Mucosa of stomach (tissue), 1 donor: Measurements from ENCODE around the gene MX2.

Experiments used
- H3K27me3 ChIP-seq: one replicate; pipeline ENCODE4 v1.7.0; 2013; ENCODE audit warnings: mild to moderate bottlenecking, low read length; ENCODE audit not compliant: control insufficient read depth, insufficient read depth
- H3K36me3 ChIP-seq: one replicate; pipeline ENCODE4 v1.7.0; 2013; ENCODE audit warnings: low read length; ENCODE audit not compliant: control insufficient read depth, insufficient read depth
- H3K4me1 ChIP-seq: one replicate; pipeline ENCODE4 v1.7.0; 2013; ENCODE audit warnings: mild to moderate bottlenecking, low read length; ENCODE audit not compliant: control insufficient read depth, insufficient read depth
- H3K4me3 ChIP-seq: one replicate; pipeline ENCODE4 v1.7.0; 2013; ENCODE audit warnings: low read length
- H3K9ac ChIP-seq: one replicate; pipeline ENCODE4 v1.7.0; 2013; ENCODE audit warnings: mild to moderate bottlenecking, low read length, moderate library complexity
- H3K9me3 ChIP-seq: one replicate; pipeline ENCODE4 v1.7.0; 2013; ENCODE audit warnings: mild to moderate bottlenecking, low read length, moderate library complexity; ENCODE audit not compliant: control insufficient read depth
- donor health status: Pancreatic carcinoma.

The MX2 gene

GRCh38 chr21:41444703-41445464 lies 83.1 kb downstream of the MX2 start:
- H3K9me3 ChIP-seq, result no peaks in the 10 kb centered on the region
- H3K4me1 ChIP-seq, result no peaks in the 10 kb centered on the region
- H3K4me3 ChIP-seq, result no peak overlapping the region
- no peaks in the 10 kb centered on the region for H3K27me3 ChIP-seq
- H3K9ac ChIP-seq, result no peak overlapping the region
- no peaks in the 10 kb centered on the region for H3K36me3 ChIP-seq

GRCh38 chr21:41445465-41445862 lies 83.6 kb downstream of the MX2 start:
- H3K4me3 ChIP-seq, result no peak overlapping the region
- H3K27me3 ChIP-seq, result no peaks in the 10 kb centered on the region
- no peaks in the 10 kb centered on the region for H3K9me3 ChIP-seq
- no peaks in the 10 kb centered on the region for H3K36me3 ChIP-seq
- no peaks in the 10 kb centered on the region for H3K4me1 ChIP-seq
- H3K9ac ChIP-seq, result no peak overlapping the region

- Histone ChIP-seq H3K9ac (no peak overlapping the region), H3K27me3 (no peaks in the 10 kb centered on the region), H3K4me3 (no peak overlapping the region), H3K9me3 (no peaks in the 10 kb centered on the region), H3K36me3 (no peaks in the 10 kb centered on the region), H3K4me1 (no peaks in the 10 kb centered on the region)
Measured at GRCh38 chr21:41446586-41446985, 84.8 kb downstream of the MX2 start.

GRCh38 chr21:41447356-41447755 lies 85.5 kb downstream of the MX2 start:
- Histone ChIP-seq H3K9ac (no peak overlapping the region), H3K4me1 (peaks cover 5% of the 10 kb centered on the region), H3K27me3 (no peaks in the 10 kb centered on the region), H3K36me3 (no peaks in the 10 kb centered on the region), H3K4me3 (no peak overlapping the region), H3K9me3 (no peaks in the 10 kb centered on the region)

GRCh38 chr21:41449613-41450012 lies 87.8 kb downstream of the MX2 start:
- Histone ChIP-seq H3K9me3 (no peaks in the 10 kb centered on the region), H3K36me3 (no peaks in the 10 kb centered on the region), H3K9ac (no peak overlapping the region), H3K27me3 (no peaks in the 10 kb centered on the region), H3K4me3 (no peak overlapping the region), H3K4me1 (peaks cover 11% of the 10 kb centered on the region)

GRCh38 chr21:41451753-41452676 lies 90.2 kb downstream of the MX2 start:
- H3K4me3 ChIP-seq, result no peak overlapping the region
- no peaks in the 10 kb centered on the region for H3K9me3 ChIP-seq
- H3K9ac ChIP-seq, result no peak overlapping the region
- H3K36me3 ChIP-seq, result no peaks in the 10 kb centered on the region
- H3K27me3 ChIP-seq, result no peaks in the 10 kb centered on the region
- H3K4me1 ChIP-seq, result peaks cover 11% of the 10 kb centered on the region

GRCh38 chr21:41453198-41453597 lies 91.4 kb downstream of the MX2 start:
- Histone ChIP-seq H3K9me3 (no peaks in the 10 kb centered on the region), H3K4me1 (peaks cover 11% of the 10 kb centered on the region), H3K4me3 (no peak overlapping the region), H3K9ac (no peak overlapping the region), H3K36me3 (no peaks in the 10 kb centered on the region), H3K27me3 (no peaks in the 10 kb centered on the region)

- Histone ChIP-seq H3K4me3 (no peak overlapping the region), H3K4me1 (peaks cover 11% of the 10 kb centered on the region), H3K27me3 (no peaks in the 10 kb centered on the region), H3K36me3 (no peaks in the 10 kb centered on the region), H3K9me3 (no peaks in the 10 kb centered on the region), H3K9ac (no peak overlapping the region)
Measured at GRCh38 chr21:41453761-41454160, 91.9 kb downstream of the MX2 start.

GRCh38 chr21:41458121-41458520 lies 96.3 kb downstream of the MX2 start:
- Histone ChIP-seq H3K9ac (no peak overlapping the region), H3K9me3 (no peaks in the 10 kb centered on the region), H3K36me3 (no peaks in the 10 kb centered on the region), H3K4me3 (no peak overlapping the region), H3K4me1 (peaks cover 16% of the 10 kb centered on the region), H3K27me3 (no peaks in the 10 kb centered on the region)

GRCh38 chr21:41458559-41458958 lies 96.7 kb downstream of the MX2 start:
- Histone ChIP-seq H3K4me1 (peaks cover 20% of the 10 kb centered on the region), H3K4me3 (no peak overlapping the region), H3K36me3 (no peaks in the 10 kb centered on the region), H3K9ac (no peak overlapping the region), H3K27me3 (no peaks in the 10 kb centered on the region), H3K9me3 (no peaks in the 10 kb centered on the region)
